NCI-H748 (cell line): ENCODE measurements around the gene SLC9B2.
"Not testable (repeated sequence)": the region's sequence is repeated elsewhere in the genome, so short reads cannot be mapped to it uniquely, and the experiment has no call there.

Experiments
- DNase-seq: peaks from one replicate; lab custom pipeline; 2025; ENCODE audit not compliant: unreplicated experiment; lab: John Stamatoyannopoulos, UW

Gene SLC9B2

DNA sequence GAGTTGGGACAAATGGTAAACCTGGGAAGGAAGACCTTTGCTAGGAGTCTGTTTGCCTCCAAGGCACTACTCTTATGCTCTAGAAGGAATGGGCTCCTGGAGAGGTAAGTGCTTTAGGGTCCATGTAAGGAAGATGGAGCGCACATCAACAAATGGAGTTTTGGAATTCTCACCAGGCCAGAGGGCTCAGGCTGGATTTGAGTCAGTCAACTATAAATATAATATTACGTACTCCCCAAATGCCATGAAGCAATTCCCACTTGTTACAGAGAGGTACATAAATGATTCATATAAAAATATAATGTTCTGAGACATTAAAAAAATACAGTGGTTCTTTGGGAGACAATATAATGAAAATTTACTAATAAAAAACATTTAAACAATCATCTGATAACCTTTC, 55.4 kb downstream of the SLC9B2 start:
- DNase-seq, result no peak

DNA sequence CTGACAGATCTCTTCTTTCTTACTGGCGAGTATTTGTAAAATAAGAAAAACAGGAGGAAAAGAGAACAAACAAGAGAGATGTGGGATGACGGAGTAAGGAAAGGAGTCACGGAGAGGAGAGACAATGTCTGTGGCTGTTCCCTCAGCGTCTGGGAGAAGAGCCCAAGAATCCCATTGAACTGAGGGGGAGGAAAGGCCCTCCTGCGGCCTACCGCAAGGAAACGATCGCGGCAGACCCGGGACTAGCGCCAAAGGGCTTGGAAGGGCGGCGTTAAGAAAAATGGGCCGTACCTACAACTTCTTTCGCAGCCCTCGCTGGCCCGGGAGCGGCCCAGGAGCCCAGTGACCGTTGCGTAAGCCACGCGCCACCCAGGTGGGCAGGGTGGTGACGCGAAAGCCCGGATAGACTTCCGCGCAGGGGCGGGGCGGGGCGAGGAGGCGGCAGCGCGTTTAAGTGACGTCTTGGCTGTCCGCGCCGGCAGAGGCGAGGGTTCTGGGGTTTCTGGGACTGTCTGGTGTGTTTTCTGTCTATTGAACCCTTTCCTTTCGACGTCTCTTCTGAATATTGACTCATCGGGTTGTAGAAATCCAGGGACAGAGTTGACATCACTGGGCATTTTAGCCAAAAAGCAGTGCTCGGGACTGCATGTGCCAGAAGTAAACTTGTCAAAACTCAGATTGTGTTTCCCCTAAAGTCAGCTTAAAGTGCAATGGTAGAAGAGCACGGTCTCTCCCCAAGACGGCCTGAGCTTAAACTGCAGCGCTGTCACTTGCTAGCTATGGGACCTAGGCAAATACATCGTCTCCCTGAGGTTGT, 57.0 kb downstream of the SLC9B2 start, which contains the start of gene SLC9B1:
TSS of gene SLC9B1 (minus strand) at position 398 of the 817 bp plus-strand sequence. CDS start 27,994 bp downstream, outside the sequence.
- peak; percentile 92 for DNase-seq

DNA sequence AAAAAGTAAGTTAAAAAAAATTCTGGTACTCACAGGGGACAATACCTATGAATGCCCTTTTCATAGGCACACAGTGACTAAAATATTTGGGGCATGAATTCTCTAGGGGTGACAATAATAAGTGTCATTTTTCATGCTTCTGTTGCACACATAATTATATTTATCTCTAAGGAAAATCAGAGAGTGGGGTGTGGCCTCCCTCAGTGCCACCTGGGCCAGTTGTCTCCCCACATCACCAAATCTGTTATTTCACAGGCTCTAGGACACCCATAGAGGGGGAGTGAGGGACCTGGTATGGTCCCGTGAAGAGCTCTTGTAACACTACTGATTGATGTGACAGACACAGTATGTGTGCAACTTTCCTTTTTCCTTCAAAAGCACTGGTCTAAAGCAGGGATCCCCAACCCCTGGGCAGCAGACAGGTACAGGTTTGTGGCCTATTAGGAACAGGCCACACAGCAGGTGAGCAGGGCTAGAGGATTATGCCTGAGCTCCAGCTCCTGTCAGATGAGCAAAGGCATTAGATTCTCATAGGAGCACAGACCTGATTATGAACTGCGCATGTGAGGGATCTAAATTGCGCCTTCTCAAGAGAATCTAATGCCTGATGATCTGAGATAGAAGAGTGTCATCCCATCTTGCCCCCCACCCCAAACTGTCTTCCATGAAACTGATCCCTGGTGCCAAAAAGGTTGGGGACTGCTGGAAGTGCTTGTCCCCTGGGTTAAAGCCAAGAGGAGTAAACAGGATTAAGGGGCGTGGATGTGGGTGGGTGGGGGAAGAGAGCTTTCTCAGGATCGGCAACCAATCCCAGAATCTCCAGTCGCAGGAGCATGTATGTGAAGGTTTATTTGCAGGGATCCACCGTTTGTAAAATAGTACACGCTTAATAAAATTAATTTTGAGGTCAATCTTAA, 57.9 kb downstream of the SLC9B2 start:
- DNase-seq, result peak; percentile 54

DNA sequence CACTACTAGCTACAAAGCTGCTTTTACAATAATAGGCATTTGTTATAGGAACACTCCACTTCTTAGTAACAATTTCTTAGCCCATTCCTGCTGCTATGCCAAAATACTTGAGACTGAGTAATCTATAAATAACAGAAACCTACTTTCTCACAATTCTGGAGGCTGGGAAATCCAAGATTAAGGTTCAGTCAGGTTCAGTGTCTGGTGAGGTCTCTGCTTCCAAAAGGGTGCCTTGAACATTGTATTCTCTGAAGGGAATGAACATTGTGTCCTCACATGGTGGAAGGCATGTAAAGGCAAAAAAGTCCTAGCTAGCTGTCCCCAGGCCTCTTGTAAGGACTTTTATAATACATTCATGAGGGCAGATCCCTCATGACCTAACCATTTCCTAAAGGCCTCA, 64.0 kb downstream of the SLC9B2 start:
- no peak for DNase-seq

DNA sequence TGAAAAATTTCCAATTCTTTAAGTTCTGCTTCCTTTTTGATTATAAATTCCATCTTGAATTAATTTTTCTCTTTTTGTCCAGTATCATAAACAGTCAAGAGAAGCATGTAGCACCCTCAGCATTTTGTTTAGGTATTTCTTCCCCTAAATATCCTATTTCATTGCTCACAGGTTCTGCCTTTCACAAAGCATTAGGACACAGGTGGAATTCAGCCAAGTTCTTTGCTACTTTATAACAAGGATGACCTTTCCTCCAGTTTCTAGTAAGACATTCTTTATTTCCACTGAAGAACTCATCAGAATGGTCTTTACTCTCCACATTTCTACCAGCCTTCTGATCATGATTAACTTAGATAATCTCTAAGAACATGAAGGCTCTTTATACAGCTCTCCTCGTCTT, 64.5 kb downstream of the SLC9B2 start:
- no peak for DNase-seq

DNA sequence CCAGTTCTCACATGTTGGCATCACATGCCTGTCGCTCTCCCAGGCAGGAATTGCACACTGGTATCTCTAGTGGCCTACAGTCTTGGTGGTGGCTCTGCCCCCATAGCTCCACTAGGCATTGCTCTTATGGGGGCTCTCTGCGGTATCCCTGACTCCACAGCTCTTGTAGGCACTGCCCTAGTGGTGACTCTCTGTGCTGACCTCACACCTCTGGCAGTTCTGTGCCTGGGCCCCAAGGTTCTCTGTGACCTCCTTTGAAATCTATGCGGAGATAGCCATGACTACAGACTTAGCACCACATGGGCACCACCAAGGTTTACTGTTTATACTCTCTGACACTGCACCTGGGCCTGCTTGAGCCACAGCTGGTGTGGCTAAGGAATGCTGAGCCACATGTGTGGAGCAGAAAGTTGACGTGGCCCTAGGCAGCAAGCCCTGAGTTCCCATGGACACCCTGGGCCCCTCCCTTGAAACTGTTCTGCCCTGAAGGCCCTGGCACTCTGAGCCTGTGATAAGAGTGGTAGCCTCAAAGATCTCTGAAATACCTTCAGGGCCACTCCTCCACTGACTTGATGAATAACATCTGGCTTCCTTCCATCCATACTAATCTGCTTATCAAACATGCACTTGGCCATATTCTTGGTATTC, 65.1 kb downstream of the SLC9B2 start:
- DNase-seq, result no peak

DNA sequence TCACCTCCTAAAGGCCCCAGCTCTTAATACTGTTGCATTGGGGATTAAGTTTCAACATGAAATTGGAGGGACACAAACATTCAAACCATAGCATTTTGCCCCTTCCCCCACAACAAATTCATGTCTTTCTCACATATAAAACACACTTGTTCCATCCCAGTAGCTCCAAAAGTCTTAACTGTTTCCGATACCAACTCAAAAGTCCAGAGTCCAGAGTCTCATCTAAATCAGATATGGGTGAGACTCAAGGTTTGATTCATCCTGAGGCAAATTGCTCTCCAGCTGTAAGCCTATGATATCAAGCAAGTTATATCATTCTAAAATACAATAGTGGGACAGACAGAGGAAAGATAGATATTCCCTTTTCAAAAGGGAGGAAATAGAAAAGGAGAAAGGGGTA, 65.8 kb downstream of the SLC9B2 start:
- no peak for DNase-seq

DNA sequence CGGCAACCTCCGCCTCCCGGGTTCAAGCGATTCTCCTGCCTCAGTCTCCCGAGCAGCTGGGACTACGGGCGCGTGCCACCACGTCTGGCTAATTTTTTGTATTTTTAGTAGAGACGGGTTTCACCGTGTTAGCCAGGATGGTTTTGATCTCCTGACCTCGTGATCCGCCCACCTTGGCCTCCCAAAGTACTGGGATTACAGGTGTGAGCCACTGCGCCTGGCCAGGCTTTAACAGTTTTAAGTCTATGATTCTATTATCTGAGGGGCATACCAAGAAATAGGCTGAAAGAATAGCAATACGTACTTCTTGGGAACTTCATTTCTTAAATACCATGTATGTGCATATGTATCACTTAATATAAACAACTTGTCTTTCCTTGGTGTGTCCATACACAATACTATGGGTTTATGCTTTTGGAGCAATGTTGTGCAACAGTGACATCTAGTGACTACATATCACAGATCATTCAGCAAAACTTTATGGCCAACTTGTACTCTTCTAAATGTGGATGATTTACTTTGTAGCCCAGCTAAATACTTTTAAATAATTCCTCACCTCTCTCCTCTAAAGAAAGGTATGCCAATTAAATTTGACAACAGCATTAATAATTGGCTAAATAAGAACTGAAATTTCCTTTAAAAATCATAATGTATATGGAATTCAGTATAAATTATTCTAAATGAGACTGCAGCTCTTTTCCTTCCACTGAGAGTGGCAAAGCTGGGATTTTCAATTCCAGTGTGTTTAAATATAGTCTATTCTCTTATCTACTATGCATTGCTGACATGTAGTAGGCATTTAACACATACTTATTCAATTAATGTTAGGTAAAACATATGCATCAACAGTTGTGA, 67.5 kb downstream of the SLC9B2 start:
- peak; percentile 55 for DNase-seq

DNA sequence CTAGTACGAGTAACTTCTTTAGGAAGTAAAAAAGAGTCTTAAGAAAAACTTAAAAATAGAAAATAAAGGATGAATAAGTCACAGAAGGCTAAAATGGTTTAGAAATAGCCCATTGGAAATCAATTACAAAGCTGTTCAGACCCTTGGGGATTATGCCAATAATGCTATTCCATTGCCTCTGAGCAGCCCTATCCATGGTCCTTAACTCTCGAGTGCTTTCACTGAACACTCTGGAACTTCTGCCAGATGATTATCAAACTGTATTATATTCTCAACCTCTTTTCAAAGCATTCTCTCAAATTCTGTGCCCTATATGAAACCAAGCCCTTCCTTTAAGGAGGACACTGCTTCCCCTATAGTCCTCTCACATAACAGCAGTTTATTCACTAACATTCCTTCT, 74.0 kb downstream of the SLC9B2 start:
- DNase-seq, result no peak

DNA sequence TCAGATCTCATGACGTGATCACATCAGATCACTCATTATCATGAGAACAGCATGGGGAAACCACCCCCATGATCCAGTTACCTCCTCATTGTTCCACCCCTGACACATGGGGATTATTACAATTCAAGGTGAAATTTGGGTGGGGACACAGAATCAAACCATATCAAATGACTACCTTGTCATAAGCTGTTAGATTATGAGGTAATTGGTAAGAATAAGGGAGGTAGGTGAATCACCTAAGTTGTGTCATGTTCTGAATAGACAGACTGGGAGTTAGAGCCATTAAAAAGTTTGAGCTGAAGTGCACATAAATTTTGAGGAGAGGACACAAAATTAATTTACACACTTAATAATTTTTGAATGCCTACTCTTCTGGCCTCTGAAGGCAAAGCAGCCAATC, 81.8 kb downstream of the SLC9B2 start:
- no peak for DNase-seq

DNA sequence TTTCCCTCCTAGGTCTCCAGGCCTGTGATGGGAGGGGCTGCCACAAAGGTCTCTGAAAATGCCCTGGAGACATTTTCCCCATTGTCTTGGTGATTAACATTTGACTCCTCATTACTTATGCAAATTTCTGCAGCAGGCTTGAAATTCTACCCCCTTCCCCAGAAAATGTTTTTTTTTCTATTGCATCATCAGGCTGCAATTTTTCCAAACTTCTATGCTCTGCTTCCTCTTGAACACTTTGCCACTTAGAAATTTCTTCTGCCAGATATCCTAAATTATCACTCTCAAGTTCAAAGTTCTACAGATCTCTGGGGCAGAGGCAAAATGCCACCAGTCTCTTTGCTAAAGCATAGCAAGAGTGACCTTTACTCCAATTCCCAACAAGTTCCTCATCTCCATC, 82.6 kb downstream of the SLC9B2 start:
- DNase-seq, result not testable (repeated sequence)

DNA sequence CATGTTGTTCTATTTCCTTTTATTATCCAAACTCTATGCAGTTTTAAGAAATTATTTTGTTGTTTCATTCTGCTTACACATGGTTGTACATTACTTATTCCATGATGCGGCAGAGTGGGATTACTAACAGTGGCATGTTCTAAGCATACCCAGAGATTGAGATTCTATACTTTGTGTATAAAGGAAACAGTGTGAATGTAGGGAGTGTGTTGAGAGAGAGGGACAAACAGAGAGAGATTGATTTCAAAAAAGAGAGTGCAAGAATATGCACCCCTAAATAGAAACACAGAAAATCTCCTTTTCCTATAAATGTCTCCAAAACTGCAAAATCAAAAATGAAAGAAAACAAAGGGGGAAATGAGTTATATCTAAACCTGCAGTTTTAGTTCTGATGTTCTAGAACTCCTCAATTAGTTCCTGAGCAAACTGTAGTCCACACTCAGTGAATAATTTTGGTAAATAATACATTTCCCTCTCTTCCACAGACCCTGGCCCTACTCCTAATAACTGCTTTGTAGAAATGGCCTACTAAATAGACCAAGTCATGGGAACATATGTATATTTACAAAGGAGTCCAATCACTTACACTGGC, 88.0 kb downstream of the SLC9B2 start:
- no peak for DNase-seq

DNA sequence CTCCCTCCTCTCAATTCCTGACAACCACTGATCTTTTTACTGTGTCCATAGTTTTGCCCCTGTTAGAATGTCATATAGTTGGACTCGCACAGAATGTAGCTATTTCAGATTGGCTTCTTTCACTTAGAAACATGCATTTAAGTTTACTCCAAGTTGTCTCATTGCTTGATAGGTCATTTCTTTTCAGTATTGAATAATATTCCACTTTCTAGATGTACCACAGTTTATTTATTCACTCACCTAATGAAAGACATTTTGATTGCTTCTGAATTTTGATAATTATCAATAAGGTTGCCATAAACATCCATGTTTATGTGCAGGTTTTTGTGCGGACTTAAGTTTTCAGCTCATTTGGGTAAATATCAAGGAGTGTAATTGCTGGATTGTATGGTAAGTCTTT, 95.6 kb downstream of the SLC9B2 start:
- DNase-seq, result no peak
